Keratinocyte (primary cell): ENCODE measurements around the gene TERT.

Experiments
- EZH2 ChIP-seq: IDR thresholded peaks from one replicate; pipeline ENCODE4 v1.6.1; 2012; ENCODE audit warnings: inconsistent platforms, mild to moderate bottlenecking, low read length, moderate library complexity
- TF ChIP-seq, protein P1 (sequence below), 3 experiments: IDR thresholded peaks in 1 of 3; conservative IDR thresholded peaks in 1 of 3; optimal IDR thresholded peaks in 1 of 3; 2 replicates in 2 of 3; 3 replicates in 1 of 3; pipeline versions ENCODE3 to v1.5.1; 2011; ENCODE audit warnings: low read length in 3 of 3, mild to moderate bottlenecking in 3 of 3, moderate library complexity in 2 of 3, control low read depth in 1 of 3, inconsistent platforms in 1 of 3; ENCODE audit not compliant: insufficient read depth in 2 of 3; ENCODE audit errors: extremely low read depth in 1 of 3

GRCh38 chr5:1219768-1220100 lies 75.1 kb downstream of the TERT start:
- TF ChIP-seq, protein P1, sequence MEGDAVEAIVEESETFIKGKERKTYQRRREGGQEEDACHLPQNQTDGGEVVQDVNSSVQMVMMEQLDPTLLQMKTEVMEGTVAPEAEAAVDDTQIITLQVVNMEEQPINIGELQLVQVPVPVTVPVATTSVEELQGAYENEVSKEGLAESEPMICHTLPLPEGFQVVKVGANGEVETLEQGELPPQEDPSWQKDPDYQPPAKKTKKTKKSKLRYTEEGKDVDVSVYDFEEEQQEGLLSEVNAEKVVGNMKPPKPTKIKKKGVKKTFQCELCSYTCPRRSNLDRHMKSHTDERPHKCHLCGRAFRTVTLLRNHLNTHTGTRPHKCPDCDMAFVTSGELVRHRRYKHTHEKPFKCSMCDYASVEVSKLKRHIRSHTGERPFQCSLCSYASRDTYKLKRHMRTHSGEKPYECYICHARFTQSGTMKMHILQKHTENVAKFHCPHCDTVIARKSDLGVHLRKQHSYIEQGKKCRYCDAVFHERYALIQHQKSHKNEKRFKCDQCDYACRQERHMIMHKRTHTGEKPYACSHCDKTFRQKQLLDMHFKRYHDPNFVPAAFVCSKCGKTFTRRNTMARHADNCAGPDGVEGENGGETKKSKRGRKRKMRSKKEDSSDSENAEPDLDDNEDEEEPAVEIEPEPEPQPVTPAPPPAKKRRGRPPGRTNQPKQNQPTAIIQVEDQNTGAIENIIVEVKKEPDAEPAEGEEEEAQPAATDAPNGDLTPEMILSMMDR (optimal IDR thresholded peaks at IDR 0.05 in 1 of 3, IDR thresholded peaks at IDR 0.05 in 1 of 3, conservative IDR thresholded peaks at IDR 0.05 in 1 of 3; ENCODE audit: extremely low read depth in 1 of 3, insufficient read depth in 2 of 3, low read length in 3 of 3) = no peak
- no peak for TF ChIP-seq EZH2
